Measurements from ENCODE around the gene FAM216A. TPM values are rescaled to one million over a fixed set of nuclear protein-coding genes. Genes with fewer than 3 reads are reported as not detected.

FAM216A gene
- total and polyA plus RNA-seq, 8 donors: 3.9 to 21.3 (median 16.5) TPM

DNA sequence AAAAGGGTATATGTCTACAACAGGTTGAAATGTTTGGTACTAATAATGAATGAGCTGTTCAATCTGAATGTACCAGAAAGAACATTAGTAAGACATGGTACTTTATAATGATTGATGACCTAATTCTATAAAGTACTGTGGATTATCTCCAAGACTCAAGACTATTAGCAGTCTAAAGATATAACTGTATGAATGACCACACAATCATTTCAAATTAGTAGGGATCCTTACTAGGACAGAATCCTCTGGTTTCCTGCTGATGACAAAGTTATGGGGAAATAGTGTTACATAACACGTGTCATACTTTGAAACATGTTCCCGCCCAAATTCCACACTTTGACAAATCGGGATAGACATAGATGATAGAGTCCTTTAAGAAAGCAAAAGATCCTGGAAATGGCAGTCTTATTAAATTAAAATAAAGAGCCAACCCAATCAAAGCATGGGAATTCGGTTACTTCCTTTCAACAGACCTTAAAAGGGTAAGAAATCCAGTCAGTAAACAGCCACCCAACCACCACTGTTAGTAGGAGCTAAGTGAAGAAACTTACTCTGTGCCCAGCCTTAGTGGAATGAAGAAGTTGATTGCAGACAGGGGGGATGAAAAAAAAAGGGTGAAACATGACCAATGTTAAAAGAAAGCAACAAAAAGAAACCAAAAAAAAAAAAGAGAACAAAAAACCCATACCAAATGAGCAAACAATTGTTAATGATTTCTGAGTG, 30.5 kb downstream of the FAM216A start:
- no peaks in the 10 kb centered on the region for H3K27me3 ChIP-seq
- ATAC-seq: no peak
- intact Hi-C loops (cut with DNase I): no loop called here
- no peaks in the 10 kb centered on the region for H3K9me3 ChIP-seq
- peaks cover 0 to 28% of the 10 kb centered on the region in 2 donors for H3K36me3 ChIP-seq
- no peak overlapping the region for H3K4me3 ChIP-seq
- H3K4me1 ChIP-seq: peaks cover 8 to 48% of the 10 kb centered on the region in 2 donors
- DNase-seq: no peak
- peak overlapping the region in 1 of 2 donors; percentile 45 for H3K27ac ChIP-seq
- TF ChIP-seq, protein P1, sequence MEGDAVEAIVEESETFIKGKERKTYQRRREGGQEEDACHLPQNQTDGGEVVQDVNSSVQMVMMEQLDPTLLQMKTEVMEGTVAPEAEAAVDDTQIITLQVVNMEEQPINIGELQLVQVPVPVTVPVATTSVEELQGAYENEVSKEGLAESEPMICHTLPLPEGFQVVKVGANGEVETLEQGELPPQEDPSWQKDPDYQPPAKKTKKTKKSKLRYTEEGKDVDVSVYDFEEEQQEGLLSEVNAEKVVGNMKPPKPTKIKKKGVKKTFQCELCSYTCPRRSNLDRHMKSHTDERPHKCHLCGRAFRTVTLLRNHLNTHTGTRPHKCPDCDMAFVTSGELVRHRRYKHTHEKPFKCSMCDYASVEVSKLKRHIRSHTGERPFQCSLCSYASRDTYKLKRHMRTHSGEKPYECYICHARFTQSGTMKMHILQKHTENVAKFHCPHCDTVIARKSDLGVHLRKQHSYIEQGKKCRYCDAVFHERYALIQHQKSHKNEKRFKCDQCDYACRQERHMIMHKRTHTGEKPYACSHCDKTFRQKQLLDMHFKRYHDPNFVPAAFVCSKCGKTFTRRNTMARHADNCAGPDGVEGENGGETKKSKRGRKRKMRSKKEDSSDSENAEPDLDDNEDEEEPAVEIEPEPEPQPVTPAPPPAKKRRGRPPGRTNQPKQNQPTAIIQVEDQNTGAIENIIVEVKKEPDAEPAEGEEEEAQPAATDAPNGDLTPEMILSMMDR (IDR thresholded peaks at IDR 0.05): no peak

DNA sequence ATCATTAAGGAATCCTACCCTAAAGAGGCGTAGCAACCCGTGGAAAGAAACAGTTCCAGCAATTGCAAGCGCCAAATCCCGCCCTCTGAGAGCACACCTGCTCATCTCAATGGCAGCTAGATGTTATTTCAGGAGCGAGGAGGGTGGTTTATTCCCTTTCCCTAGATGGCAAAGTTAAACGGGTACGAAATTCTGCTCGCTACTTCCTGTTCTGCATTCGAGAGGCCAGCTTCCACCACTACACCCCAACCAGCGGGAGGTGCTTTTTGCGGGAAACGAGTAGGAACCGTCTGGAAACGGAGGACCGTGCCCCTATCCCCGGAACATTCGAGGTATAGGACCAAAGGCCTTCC, 32.7 kb downstream of the FAM216A start:
- peaks cover 8 to 48% of the 10 kb centered on the region in 2 donors for H3K4me1 ChIP-seq
- peaks cover 0 to 9% of the 10 kb centered on the region in 2 donors for H3K36me3 ChIP-seq
- no peaks in the 10 kb centered on the region for H3K9me3 ChIP-seq
- TF ChIP-seq, protein P1 (IDR thresholded peaks at IDR 0.05): no peak
- peak overlapping the region; percentile 93 to 98 for H3K27ac ChIP-seq
- no peaks in the 10 kb centered on the region for H3K27me3 ChIP-seq
- peak in 2 of 4 donors; percentile 17 to 27 for DNase-seq
- intact Hi-C loops (cut with DNase I): no loop called here
- peak; percentile 54 for ATAC-seq
- peak overlapping the region; percentile 97 to 99 for H3K4me3 ChIP-seq

DNA sequence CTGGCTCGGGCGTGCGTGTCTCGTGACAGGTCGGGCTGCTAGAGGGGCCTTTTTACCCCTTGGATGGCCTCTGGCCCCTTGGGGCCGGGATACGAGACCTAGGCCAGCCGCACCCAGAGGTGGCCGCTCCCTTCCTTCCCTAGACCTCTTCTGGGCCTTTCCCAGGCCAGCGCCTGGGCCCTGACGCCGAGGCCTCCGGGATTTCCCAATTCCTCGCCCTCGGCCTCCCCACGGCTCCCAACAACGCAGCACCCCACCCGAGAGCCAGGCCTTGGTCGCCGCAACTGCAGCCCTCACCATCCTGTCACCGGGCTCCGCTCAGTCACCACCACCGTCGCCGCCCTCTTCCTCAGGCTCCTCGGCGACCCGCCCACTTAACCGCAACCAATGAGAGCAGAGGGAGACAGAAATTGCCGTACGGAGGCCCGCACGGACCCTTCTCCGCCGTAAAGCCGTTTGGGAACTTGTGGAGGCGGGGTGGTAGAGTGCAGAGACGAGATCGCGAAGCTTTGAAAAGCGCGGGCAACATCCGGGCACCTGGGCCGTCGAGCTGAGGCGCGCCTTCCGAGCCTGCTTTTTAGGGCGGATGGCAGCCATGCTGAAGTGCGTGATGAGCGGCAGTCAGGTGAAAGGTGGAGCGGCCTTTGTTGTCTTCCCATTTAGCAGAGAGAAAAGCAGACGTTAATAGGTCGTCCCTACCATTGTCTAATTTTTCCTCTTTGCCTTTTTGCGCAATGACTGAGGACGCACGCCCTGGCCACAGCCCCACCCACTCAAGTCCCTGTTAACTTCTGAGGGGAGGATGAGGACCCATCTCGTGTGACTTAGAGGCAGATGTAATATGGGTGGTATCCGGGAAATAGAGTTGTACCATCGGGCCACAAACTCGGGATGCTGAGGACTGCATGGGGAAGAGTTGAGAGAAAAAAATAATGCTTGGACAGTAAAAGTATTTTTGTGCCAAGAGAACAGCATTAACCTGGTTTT, 33.4 kb downstream of the FAM216A start, which contains the start of the genes RAD9B and VPS29:
RAD9B (plus strand) TSS at position 580 of the 987 bp plus-strand sequence; CDS start at position 587, 7 bp downstream.
VPS29 (minus strand) TSS at position 360 of the 987 bp plus-strand sequence; CDS start at position 300, 60 bp downstream.
- Histone ChIP-seq H3K27ac (peak within 1 kb of the TSS; percentile 93 to 98), H3K4me1 (peaks cover 8 to 48% of the 10 kb centered on the region in 2 donors), H3K27me3 (no peaks in the 10 kb centered on the region), H3K9me3 (no peaks in the 10 kb centered on the region), H3K36me3 (peaks cover 0 to 9% of the 10 kb centered on the region in 2 donors), H3K4me3 (peak within 1 kb of the TSS; percentile 97 to 99)
- intact Hi-C loops (cut with DNase I): no loop called here
- ATAC-seq: peak; percentile 96
- TF ChIP-seq, protein P1 (IDR thresholded peaks at IDR 0.05): no peak
- DNase-seq: peak; percentile 95 to 98 (median 98)

DNA sequence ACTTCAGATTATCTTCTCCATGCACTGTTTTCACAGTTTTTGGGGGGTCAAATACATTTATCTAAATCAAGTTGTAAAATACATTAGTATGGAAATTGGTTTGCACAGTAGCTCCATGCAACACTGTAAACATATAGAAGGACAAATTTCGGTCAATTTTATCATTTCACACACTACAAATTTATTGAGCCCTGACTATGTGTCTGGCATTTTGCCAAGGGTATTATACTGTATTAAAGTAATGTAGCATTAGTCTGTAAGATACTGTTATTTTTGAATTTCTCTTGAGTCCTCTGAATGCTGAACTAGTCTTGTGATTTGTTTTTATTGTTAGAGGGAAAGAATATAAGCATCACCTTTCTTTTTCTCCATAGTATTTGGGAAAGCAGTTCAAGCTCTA, 34.8 kb downstream of the FAM216A start:
- intact Hi-C loops (cut with DNase I): no loop called here

More for the DNA sequence above, 34.8 kb downstream of the FAM216A start:
- TF ChIP-seq, protein P1 (IDR thresholded peaks at IDR 0.05): no peak
- Histone ChIP-seq H3K4me1 (peaks cover 8 to 37% of the 10 kb centered on the region in 2 donors), H3K27ac (no peak overlapping the region), H3K36me3 (no peaks in the 10 kb centered on the region), H3K9me3 (no peaks in the 10 kb centered on the region), H3K4me3 (no peak overlapping the region), H3K27me3 (no peaks in the 10 kb centered on the region)
- no peak for DNase-seq
- no peak for ATAC-seq

Data from left lung (tissue), 10 donors.